Stimulated activated CD8-positive, alpha-beta memory T cell treated with anti-CD3 and anti-CD28 coated beads, Interleukin-7, amount 100 ng/mL, for 24 hours (primary cell): ENCODE data around the gene TNRC6A.
"Not testable (repeated sequence)": the region's sequence is repeated elsewhere in the genome, so short reads cannot be mapped to it uniquely, and the experiment has no call there.

Experiments used
- DNase-seq: peaks from one replicate; pipeline ENCODE4 v3.0.0-alpha.2; 2020; ENCODE audit warnings: low read depth

TNRC6A gene

DNA sequence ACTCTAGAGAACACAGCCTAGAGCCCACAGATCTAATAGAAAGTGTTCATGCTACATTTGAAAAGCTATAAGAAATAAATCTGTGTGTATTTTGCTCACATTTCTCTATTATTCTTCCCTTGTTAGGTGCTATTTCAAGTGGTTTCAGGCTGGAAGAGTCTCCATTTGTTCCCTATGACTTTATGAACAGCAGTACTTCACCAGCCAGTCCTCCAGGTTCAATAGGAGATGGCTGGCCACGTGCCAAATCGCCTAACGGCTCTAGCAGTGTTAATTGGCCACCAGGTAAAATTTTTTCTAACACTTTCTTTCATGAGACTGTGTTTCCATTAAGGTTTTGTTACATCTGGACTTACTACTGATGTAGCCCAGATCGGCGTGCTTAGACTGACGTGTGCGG, 85.6 kb downstream of the TNRC6A start:
- DNase-seq: no peak

DNA sequence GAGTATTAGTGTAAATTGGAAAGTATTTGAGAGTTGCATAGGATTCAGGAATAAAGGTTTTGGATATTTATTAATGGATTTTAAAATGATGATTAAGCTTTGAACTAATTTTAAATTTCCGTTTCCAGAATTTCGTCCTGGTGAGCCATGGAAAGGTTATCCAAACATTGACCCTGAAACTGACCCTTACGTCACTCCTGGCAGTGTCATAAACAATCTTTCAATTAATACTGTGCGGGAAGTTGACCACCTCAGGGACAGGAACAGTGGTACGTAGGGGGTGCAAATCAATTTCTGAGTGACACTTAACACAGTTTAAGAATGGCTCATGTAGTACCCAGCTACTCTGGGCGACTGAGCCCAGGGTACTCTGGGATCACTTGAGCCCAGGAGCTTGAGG, 87.2 kb downstream of the TNRC6A start:
- DNase-seq: no peak

DNA sequence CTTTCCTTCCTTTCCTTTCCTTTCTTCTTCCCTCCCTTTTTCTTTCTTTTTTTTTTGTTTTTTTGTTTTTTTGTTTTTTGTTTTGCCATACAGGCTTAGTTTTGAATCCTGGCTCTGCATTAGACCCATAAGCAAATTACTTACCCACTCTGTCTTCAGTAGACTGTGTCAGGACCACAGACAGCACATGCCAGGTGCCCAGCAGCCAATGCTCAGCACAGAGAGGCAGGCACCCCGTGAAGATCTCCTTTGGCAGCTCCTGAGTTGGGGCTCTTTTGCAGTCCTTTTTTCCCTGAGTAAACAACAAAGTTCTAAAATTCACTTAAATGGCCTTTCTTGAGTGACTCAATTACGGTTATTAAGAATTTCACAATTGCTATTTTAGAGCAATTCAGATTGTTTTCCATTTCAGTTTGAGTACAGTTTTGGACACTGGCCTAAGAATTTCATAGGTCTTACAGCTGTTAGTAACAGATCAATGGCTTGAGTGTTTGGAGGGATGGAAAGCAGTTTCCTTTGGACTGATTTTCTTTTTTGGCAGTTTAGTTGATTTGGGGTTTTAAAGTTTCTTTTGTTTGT, 90.1 kb downstream of the TNRC6A start:
- DNase-seq: no peak

DNA sequence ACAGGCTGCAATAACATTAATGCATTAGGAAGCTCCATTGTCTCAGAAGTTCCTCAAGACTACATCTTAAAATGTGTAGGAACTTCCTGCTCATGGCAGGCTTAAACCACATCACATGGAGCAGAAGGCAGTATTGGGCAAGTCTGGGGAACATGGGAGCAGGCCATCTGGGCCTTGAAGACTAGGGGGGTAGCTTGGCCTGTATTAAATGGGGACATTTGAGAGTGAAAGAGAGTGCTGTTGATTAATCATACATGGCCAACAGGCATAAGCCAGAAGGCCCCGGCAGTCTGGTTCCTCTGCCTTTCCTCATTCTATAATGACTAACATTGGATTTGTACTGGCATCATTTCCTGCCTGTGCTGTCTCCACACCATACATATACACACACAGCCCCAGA, 91.1 kb downstream of the TNRC6A start:
- no peak for DNase-seq

DNA sequence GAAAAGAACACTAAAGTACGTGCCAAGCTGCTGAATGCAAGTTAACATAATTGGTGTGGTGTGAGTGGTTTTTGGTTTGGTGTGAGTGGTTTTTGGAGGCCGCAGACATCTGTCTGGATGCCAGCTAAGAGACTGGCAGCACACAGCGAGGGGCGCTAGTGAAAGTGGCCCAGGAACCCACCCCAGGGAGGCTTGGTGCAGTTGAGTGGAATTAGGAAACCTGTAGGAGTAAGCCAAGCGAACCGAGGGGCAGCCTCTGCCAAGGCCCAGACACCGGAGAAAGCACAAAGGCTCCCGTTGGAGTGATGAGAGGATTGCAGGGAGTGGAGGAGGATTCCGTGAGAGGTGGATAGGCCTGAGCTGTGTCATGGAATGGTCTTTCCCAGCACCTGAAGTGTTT, 91.7 kb downstream of the TNRC6A start:
- DNase-seq: no peak

DNA sequence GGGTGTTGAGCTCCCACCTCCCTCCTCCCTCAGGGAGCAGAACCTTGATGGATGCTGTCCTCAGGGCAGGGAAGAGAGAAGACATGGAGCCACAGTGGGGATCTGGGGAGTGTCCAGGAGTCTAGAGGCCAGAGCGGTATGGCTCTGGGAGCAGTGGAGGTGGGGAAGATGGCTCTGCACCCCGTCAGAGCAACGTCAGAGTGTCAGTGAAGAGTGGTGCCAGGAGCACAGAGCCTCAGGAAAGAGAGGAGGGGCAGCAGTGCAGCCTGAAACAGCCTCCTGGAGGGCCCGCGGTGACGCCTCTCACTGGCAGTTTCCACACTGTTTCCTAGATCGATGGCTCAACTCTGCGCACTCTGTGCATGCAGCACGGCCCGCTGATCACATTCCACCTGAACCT, 93.1 kb downstream of the TNRC6A start:
- DNase-seq: no peak

DNA sequence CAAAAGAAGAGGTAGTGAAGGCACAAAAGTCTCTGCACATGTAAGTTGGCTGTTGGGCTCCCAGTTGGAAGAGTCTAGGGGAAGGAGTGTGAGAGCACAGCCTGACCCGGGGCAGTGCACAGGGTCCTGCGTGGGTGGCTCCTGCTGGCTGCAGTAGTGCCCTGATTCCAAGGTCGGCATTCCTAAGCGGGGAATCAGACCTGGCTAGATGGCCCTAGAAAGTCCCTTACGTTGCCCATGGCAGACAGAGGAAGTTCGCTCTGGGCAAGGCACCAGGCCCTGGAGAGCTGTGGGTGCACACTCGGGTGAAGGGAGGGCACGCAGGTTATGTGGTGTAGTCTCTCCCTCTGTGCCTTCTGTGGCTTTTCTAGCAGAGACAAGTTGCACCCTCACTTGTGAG, 93.5 kb downstream of the TNRC6A start:
- DNase-seq: no peak

DNA sequence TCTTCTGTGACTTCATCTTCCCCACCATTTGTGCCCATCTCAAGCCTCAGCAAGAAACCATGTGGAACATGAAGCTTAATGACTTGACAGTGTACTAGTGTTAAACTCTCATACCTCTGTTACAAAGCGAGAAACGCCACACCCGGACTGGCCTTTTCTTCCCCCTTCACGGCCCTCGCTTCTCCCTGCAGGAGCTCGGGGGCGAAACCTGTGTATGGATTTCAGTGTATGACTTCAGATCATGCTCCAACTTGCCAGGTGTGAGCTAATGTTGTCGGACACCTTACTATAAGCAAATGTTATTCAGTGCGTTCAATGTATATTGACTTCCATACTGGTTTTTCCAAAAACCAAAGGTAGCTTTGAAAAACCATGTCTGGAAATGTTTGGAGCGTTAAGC, 96.2 kb downstream of the TNRC6A start:
- DNase-seq: no peak

DNA sequence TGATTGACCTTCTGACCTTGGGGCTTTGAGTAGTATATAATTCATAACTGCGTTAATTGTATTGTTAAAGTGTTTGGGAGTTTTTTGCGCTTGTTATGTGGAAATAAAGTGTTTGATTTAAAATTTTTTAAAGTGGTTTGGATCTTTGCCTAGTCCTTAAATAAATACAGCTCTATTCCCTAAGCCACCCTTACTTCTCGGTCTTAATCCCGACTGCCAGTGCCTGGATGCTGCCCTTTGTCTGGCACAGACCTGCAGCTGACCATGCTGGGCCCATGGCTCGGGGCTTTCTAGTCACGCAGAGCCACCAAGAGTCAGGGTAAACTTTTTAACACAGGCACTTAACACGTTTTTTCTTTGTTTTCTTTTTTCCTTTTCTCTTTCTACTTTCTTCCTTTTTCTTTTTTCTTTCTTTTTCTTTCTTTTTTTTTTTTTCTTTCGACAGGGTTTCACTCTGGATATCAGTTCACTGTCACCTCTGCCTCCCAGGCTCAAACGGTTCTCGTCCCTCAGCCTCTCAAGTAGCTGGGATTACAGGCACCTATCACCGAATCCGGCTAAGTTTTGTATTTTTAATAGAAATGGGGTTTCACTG, 96.7 kb downstream of the TNRC6A start:
- DNase-seq: no peak

DNA sequence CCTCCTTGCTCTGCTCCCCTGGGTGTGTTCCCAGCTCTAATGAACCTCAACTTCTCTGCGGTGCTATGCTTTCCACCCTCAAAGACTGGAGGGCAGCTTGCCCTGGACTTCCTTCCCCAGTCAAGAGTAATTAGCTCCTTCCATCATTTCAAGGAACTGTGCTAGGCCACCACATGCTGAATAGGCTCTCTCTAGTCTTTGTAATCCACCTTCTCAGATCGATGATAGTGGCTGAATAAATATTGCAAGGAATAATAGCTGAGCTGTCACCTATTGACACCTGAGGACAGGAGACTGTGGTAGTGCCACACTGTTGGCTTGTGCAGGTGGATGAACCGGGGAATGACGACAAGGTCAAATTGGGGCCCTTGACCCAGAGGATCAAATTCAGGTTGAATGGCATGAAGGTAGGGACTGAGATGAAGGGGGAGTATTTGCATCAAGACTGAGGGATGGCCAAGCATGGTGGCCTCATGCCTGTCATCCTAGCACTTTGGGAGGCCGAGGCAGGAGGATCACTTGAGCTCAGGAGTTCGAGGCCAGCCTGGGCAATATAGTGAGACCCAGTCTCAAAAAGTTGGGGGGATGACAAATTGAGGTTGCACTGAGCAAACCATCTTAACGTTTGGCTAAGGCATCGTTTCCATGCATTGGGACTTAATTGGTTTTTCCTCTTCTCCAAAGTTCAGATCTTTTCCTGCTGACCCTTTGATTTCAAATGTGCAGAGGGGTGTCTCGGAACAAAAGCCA, 97.5 kb downstream of the TNRC6A start:
- DNase-seq: no peak

DNA sequence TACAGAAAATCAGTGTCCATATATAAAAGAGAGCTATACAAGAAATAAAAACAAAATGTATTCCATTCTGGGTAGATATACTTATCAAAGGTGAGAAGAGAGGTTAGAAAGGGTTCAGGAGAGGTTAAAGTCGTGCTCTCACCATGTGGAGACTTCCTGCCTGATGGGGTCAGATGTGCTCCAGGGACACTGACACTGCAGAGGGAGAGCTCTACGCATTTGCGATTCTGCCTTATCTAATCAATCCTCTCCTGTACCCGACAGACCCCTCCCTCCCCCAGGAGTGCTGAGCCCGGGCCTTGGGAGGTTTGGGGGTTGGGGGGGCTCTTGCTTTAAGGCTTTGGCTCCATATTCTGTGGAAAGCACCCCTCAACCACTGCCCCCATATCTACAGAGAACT, 99.7 kb downstream of the TNRC6A start:
- no peak for DNase-seq

DNA sequence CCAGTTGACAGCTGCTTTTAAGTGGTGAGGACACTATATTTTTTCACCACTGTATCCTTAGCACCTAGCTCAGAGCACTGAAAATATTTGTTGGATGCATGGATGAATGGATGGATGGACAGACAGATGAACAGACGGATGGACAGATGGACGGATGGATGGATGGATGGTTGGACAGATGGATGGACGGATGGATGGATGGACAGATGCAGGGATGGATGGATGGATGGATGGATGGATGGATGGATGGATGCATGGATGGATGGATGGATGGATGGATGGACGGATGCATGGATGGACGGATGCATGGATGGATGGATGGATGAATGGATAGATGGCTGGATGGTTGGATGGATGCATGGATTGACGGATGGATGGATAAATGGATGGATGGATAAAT, 103.9 kb downstream of the TNRC6A start:
- no peak for DNase-seq

DNA sequence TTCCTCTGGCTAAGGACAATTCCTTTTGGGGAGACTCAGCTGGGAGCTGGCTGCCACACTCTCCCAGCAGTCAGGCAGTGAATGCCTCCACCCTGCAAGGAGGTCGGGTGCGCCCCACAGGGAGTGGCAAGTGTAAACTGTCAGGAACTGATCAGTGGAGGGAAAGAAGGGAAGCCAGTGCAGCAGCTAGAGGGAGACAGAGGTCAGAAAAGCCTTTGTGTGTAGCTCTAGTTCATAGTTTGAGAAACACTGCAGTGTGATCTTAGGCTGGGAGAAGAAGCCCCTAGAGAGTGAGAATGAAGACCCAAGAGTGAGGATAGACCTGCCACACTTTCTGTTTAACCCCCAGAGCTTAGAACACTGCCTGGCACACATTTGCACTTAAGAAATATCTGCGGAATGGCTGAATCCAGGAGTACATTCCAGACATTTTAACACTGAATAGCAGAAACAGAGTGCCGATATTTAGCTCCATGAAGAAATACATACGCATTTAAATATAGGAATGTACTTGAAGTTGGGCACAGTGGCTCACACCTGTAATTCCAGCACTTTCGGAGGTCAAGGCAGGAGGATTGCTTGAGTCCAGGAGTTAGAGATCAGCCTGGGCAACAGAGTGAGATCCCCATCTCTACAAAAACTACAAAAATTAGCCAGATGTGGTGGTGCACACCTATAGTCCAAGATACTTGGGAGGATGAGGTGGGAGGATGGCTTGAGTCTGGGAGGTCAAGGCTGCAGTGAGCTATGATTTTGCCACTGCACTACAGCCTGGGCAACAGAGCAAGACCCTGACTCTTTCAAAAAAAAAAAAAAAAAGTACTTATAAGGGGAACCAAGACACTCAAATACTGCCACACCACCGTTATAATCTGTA, 105.2 kb downstream of the TNRC6A start:
- DNase-seq: no peak

DNA sequence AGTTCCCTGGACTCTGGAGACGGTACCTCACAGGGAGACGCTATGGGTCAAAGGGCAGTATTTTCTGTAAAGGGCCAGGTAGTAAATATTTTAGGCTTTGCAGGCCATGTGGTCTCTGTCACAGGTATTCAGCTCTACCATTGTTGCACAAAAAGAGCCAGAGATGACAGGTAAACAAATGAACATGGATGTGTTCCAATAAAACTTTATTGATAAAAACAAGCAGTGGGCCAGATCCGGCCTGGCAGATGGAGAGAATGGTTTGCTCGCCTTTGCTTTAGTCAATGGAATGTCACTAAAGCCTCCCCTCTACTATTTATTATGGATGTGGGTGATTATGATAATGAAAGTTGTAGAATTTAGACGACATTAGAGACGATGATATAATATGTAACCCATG, 107.4 kb downstream of the TNRC6A start:
- no peak for DNase-seq

DNA sequence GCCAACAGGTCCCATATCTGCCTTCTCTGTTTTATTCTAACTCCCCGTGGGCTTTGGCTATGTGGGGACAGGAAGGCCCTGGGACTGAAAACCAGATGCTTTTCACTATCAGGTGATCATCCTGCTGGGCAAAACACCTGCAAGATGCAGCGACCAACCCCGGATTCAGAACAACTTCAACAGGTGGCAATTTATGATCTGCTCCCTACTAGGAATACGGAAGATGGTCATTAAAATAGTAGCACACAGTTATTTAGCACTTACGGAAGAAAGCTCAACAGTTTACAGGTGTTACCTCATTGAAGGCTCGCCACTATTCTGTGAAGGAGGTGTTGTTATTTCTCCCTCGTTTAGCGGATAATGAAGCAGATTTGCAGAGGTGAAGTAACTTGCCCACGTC, 108.5 kb downstream of the TNRC6A start:
- no peak for DNase-seq

DNA sequence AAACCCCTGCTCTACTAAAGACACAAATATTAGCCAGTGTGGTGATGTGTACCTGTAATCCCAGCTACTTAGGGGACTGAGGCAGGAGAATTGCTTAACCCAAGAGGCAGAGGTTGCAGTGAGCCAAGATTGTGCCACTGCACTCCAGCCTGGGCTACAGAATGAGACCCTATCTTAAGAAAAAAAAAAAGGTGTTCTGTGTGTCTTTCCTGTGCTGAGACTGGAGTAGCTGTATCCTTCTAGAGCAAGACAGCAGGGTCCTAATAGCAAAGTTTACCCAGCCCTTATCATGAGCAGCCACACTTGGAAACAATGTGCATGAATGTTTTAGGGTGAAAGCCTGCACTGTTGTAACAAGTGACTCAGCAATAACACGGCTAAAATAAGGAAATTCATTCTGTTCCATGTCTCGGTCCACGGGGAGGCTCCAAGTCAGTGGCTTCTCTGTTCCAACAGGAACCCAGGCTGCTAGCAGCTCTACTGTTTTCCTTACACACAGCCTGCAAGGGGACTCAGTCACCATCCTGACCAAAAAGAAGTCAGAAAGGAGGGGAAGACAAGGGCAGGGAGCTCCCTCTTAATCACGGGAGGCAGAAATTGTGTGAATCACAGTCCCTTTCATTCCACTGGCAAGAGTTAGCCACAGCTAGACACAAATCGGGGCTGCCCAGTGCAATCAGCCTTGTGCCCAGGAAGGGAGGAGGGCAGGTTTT, 109.3 kb downstream of the TNRC6A start:
- no peak for DNase-seq

DNA sequence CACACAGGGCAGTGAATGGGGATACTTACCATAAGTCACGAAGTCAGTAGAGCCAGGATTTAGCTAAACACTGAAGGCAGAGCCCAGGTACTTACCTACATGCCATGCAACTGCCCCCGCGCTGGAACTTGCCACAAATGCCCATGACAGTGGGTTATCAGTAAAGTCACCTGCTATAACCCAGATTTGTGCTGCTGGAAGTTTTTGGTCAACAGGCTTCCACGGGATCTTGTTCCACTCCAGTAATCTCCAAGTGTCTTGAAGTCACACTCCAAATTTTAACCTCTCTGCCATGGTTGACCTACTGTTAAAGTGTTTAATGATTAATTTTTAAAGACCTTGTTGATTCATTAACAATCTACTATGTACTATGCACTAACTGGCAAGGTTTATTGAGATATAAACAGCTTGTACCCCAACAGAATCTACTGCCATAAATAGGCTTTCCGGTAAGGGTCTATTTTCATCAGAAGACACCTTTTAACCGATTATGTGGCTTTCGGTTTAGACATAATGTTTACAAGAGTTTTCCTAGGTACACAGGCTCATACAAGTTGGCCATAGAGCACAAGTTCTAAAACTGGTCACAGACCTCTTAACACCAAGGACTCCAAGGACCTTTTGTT, 110.0 kb downstream of the TNRC6A start:
- no peak for DNase-seq

DNA sequence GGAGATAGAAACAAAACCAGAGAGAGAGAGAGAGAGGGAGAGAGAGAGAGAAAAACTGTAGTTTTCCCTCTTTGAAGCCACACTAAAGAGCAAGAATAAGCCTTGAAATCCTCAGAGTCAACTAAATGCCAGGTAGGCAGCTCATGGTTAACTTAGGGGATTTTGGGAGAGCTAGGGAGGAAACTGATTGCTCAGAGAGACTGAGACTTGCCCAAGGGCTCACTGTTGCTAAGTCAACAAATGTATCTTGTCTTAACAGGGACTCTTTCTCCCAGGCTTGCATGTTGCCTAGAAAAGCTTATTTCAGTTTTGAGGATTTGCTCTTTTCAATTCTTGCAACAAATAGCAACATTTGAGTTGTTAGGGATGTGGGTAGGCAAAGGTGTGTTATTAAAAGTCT, 111.8 kb downstream of the TNRC6A start:
- no peak for DNase-seq

DNA sequence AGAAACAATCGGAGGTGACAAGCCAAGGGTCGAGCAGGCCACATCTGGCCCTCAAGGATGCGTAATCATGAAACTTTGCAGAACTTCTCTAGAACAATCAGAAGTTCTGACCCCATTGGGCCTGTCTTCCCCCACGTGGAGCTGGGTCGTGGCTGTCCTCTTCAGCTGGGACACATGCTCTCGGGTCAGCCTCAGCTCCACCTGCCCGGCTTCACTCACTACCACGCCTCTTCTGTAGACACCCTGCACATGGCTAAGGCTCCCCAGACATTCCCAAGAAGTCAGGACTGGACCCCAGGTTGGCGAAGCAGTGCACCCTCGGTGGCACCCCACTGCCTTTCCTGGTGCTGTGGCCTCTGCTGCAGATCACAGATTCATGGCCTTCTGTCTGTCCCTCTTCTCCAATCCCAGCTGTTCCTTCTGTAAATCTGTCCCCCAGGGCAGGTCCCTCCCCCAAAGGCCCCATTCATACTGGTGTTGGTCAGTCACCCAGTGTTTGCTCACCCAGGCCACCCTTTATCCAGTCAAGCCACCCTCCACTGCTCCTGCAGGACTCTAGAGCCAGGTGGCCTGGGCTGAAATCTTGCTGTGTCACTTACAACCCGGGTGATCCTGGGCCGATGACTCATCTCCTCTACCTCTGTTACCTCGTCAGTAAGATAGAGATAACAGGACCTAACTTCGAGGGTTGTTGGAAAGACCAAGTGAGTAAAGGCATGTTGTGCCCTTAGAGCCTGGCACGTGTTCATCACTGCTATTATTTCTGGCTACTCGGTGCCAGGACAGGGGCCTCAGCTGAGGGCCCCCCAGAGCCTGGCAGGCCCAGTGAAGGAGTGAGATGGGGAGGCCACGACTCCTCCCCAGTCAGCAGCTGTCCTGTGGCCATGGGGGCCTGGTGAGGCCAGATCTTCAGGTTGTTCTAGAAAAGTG, 114.9 kb downstream of the TNRC6A start:
- DNase-seq: no peak

DNA sequence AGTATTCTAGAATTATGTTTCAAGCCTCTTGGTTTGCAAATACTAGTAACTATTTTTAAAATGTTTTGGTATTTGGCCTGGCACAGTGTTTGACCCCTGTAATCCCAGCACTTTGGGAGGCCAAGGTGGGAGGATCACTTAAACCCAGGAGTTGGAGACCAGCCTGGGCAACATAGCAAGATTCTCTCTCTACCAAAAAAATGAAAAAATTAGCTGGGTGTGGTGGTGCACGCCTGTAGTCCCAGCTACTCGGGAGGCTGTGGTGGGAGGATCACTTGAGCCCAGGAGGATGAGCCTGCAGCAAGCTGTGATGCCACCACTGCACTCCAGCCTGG, 115.5 kb downstream of the TNRC6A start:
- DNase-seq: not testable (repeated sequence)
